DMS 273 (cell line): ENCODE data around the gene ASPN.

Experiments
- DNase-seq: peaks from one replicate; lab custom pipeline; 2025; ENCODE audit not compliant: unreplicated experiment; lab: John Stamatoyannopoulos, UW

The ASPN gene

DNA sequence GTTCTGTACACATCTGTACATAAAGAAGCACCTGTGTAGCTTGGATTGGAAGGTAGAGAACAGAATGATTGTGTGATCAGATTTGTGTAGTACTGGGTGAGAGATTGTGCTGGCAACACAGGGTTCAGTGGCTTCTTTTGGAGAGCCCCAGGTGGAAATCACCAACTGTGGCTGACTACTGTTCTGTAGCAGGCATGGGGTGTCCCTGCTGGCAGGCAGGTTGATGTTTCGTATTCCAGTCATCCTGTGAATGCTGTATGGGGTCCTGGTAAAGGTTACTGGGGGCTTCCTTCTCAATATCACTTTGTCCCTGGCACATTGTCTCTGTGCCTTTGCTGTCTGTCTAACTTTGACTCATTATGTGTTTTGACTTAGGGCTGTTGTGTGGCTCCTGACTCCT, 5.3 kb downstream of the ASPN start:
- DNase-seq = no peak

DNA sequence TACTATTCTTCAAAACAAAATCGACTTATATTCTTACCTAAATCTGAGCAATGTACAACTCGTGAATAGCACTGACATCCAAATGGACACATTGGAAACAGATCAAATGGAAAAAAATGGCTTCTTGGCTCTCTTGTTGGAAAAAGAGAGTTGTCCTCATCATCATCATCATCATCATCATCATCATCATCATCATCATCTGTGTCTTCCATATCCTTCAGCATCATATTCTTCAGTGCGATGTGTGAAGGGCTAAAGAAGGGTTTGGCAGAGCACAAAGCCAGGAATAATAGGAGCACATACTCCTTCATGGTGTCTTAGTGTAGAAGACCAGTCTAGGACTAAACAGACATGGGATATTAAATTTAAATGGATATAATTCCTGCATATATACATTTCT, 7.7 kb downstream of the ASPN start:
- no peak for DNase-seq

DNA sequence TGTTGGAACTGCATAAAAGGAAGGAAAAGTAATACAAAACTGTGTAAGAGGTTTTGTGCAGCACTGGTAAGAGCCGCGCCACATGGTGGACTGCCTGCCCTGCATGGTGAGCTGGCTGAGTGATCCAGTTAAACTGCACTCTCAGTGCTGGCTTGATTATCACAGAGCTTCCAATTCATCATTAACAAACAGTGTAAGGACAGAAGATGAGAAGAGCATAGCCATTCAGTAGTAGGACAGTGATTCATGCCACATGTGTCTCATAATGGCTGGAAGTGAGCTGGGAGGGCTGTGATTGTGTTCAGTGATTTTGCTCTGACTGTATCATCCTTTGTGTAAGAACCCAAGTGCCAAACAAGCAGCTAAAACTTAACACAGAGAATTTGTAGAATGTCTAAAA, 14.1 kb downstream of the ASPN start:
- no peak for DNase-seq

DNA sequence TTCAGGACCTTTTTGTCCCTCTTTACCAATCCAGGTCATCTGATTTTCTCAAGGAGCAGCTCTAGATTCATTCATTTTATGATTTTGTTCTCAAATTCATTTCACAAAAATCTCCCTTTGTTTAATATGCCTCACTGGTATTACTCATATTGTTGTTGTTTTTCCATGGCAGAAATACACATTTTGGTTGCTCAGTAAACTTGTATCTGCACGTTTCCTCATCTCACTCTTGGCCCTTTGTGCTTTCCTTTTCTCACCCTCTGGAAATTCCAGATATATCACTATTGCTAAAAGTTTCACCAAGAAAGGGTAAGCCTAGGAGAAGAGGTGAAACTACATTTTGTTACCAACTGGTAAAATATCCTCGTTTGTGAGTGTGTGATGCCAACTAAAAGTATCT, 14.8 kb downstream of the ASPN start:
- DNase-seq = no peak

DNA sequence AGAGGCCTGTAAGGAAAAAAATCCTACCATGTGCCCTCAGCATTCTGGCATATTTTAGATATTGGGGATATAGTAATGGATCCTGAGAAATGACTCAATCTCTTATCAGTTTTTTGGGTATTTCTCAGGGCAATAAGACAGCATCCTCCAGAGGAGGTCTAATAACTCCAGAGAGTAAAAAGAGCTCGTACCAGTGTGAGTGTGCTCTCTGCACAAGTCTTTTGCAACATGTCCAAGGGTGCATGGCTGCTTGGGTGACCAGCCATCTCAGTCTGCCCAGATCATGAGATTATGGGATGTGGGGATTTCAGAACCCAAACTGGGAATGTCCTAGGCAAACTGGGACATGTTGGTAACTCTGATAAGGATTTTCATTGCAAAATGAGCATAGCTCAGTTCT, 15.3 kb downstream of the ASPN start:
- no peak for DNase-seq

DNA sequence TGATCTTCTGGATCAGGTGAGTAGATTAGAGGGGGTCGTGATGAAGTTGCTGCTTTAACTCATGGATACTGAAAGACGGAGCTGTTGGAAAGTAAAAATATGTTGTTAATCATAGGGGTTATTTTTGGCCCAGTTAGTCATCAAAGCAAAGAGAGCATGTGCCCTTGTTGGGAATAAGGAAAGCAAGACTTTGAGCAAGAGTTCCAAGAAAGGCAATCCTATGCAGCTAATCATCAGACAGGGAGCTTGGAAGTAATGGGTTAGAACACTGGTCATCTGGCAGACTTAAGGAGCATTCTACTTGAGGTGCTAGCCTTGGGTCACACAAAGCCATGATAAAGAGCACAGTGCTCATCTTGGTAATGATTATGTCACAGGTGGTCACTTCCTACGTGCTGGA, 18.3 kb downstream of the ASPN start:
- no peak for DNase-seq

DNA sequence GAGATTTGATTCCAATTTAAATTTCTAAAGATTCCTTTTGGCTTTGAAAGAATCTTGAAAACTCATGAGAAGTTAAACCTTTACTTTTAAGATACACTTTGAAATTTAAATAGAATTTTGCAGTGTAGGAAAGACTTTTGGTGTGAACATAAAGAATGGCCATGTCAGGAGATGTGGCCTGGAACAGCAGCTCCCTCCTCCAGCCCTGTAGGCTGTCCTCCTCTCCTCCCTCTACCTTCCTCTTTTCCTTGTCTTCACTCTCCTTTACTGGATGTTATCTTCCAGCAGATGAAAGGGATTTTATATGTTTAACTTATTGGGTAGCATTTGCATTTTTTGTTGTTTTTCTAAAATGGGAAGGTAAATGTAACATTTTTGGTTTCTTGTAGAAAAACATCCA, 18.9 kb downstream of the ASPN start:
- DNase-seq = no peak

DNA sequence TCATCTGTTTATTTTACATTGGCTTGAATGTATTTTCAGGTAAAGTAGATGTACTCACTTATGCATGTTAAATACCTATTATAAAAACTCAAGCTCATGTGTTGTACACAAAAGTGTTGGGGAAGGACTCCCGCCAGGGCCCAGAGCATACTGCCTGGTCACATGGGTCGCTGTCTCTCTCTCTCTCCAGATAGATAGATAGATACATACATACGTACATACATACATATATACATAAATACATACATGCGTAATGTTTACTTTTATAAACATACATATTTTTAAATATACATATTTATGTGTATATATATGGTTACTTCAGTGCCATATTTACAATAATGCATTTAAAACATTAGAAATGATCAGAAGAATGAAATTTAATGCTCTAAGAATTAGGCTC, 24.7 kb downstream of the ASPN start:
- DNase-seq = no peak

DNA sequence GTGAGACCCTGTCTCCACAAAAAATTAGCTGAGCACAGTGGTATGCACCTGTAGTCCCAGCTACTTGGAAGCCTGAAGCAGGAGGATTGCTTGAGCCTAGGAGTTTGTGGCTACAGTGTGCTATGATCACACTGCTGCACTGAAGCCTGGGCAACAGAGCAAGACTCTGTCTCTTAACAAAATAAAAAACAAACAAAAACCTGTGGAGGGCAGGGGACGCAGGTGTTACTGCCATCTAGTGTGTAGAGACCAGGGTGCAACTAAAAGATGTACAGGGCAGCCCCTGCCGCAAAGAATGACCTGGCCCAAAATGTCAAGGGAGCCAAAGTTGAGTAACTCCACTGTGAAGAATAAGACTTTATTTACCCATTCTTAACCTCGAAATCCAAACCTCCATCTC, 27.1 kb downstream of the ASPN start:
- DNase-seq = no peak

DNA sequence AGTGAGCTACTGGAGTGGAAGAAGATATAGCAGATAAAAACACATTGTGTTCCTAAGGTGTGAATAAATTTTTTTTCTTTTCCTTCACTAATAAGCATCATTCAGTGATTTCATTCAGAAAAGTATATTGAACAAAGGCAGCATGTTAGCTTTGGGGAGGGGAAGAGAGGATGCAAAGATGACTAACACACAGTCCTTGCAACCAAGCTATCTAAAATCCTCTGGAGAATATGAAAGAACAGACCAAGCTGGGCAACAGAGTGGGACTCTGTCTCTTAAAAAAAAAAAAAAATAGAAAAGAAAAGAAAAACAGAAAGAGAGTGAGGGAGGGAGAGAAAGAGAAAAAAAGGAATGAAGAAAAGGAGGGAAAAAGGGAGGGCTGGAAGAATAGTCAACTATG, 35.8 kb downstream of the ASPN start:
- no peak for DNase-seq

DNA sequence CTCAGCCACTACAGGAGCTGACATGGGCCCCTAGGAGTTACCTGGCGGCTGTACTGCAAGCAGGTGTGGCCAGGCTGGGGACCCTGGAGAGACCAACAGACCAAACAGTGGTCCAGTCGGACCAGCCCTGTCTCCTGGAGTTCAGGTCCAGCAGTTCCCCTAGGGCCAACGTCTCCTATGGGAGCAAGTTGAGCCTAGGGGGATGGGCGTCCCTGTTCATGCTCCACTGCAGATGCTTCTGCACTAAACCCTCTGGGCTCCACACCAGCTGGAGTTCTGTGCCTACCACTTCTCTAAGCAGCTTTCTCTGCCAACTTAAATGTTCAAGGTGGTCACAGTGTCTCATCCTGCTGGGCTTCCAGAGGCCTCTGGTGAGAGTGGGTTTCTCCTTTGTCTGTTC, 37.5 kb downstream of the ASPN start:
- DNase-seq = peak; percentile 47

DNA sequence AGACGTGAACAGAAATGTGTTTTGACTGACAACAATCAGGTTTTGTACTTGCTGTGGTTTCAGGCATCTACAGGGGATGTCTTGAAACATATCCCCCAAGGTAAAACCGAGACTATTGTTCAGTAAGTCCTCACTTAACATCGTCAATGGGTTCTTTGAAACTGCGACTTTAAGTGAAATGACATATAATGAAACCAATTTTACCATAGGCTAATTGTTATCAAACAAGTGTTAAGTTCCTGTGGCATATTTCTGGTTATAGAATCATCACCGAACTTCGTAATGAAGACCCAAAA, 41.6 kb downstream of the ASPN start:
- DNase-seq = no peak

DNA sequence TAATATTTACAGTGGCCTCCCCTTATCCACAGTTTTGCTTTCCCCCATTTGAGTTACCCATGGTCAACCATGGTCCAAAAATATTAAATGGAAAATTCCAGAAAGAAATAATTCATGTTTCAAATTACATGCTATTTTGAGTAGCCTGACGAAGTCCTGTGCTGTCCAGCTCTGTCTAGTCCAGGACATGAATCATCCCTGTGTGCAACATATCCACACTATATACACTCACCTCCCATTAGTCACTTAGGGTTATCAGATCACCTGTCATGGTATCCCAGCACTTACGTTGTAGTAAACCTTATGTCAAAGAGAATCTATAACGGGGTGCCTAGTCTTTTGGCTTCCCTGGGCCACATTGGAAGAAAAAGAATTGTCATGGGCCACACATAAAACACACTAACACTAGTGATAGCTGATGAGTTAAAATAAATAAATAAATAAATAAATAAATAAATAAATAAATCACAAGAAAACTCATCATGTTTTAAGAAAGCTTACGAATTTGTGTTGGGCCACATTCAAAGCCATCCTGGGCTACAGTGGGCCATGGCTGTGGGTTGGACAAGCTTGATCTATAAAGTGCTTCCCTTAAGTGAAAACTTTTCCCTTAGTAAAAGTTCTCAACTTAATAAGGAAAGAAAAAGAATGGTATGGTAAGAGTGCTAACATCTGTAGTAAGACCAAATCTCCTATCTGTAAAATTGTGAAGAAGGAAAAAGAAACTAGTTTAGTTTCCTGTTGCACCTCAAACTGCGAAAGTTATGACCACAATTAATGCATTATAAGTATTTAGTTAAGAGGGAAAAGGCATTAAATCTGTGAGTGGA, 42.2 kb downstream of the ASPN start:
- no peak for DNase-seq

DNA sequence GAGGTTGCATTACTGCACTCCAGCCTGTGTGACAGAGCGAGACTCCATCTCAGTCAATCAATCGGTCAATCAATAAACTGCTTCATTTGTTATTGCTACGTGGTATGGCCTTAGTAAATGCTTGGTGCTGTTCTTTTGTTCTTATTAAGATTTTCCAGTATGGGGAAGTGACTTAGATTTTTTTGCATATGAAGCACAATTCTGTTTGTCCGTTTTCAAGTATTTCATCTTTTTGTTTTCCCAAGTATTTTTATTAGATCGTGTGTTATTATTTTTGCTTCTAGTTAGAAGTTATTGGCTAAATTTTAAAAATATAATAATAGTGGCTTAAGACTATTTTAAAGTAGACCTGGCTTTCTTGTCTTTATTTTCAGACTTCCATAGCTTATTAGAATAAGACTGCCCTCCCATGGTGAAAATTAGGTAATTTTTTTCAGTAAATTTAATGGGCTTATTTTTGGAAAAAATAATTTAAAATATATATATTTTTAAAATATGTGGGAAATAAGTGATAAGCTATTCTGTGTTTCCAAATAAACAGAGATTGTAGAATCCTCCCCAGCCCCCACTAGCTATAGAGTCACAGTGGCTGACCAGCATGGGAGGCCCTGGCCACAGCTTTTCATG, 43.3 kb downstream of the ASPN start:
- peak; percentile 11 for DNase-seq

DNA sequence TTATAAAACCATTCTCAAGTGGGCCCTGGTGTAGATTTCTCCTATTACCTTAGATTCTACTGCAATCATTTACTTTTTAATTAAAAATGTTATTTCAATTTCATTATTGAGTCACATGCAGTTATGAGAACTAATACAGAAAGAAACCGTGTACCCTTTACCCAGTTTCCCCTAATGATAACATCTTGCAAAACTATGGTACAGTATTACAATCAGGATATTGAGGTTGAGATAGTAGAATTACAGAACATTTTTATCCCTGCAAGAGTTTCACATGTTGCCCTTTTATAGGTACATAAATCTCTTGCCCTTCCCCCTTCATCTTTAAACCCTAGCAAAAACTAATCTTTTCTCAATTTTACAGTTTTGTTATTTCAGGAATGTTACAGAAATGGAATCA, 47.0 kb downstream of the ASPN start:
- DNase-seq = no peak

DNA sequence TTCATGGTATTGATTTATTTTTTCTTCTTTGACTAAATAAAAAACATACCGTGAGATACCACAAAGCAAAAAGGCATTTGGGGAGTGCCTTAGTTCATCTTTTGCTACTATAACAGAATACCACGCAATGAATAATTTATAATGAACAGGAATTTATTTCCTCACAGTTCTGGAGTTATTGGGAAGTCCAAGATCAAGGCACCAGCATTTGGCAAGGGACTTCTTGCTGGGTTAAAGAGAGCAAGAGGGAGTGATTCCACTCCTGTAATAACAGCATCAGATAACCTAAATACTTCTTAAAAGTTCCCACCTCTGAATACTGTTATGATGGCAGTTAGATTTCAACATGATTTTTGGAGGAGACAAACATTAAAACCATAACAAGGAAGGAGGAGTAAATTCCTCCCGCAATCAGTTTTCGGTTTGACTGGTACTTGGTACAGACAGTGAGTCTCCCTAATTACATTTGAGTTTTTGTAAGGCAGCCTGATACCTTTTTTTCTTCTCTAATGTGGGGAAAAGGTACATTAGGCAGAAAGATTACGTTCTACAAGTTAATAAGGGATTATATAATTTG, 49.2 kb downstream of the ASPN start:
- DNase-seq = no peak

DNA sequence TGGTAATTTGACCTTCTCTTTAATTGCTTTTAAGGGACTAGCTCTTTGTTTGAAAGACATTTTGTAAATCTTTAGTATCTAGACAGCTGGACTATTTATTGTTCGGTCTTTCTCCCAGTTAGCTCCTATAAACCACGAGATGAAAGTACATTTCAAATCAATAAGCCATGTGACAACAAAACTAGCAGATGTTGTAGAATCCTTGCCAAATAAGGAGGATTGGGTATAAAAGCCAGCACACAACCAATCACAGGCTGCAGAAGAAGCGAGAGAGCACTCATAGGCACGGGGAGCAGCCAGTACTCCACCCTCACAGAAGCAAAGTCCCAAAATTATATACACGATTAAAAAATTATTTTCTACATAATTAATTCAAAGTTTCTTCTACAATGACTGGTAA, 50.0 kb downstream of the ASPN start:
- no peak for DNase-seq

DNA sequence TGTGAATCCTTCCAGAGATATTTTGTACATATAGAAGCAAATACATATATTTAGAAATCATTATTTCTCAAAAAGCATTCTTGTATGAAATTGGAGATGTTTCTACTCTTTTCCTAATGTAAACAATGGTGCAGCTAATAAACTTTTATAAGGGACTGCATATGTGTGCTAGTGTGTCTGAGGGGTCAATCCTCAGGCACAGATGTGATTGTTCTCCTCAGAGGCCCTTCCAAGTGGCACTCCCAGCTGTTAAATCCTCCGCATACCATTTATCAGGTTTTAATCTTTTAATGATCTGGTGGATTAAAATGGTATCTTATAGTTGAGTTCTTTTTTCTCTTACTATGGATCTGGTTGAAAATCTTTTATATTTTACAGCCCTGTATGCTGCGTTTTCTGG, 52.5 kb downstream of the ASPN start:
- DNase-seq = no peak

DNA sequence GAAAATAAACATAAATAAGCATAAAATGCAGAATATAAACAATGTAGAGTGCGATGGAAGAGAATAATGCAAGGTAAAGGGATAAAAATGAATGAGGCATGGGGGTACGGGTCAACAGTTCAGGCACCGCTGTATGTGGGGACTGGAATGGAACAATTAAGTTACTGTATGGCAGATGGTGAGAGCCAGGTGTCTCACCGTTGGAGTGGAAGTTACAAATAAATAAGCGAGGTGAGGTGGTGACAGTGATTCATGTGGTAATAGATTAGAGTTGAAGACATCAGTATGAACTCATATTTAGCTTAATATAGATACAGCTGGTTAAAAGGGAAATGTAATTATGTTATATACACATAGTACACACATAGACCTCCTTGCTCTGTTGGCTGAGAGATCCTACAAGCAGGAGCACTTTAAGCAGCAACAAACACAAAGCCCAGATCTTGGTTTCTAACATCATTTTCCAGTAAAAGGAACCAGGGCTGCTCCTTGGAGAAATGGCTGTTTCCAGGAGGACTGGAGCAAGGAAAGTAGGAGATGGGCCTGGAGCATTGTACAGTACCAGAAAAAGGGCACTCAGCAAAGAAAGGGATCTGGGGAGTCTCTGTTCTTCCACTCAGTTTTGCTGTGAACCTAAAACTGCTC, 55.7 kb downstream of the ASPN start:
- peak; percentile 67 for DNase-seq

DNA sequence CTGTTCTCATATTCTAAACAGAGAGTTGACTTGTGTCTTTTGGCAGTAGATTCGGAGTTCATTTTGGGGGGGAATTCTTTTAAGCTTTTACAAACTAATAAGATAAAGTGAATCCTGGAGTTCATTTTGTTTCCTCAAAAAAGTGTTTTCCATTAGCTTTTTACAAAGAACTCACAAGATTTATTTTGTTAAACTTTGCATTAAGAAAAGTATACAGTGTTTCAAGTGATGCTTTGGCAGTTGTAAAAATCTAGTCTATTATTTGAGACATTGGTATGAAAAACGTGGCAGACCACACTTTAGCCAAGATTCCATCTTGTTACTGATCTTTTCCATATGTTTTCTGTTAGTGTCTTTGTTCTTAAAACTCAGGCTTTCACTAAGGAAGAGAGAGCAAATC, 56.8 kb downstream of the ASPN start:
- peak; percentile 6 for DNase-seq

DNA sequence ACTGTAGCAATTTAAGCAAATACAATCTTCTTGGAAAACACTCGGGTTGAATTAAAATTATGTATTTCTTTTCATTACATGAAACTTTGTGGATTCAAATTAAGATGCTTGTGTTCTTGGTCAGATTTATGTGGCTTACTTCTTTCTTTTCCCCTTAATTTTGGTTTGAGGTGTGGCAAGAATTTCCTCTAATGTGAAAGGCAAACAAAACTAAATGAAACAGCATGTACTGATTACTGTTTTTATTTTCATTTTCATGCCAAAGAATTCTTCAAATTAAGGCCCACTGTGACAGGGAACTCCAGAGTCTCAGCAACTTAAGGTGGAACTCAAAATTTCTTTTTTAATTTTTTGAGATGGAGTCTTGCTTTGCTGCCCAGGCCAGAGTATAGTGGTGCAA, 58.0 kb downstream of the ASPN start, which contains the start of gene OMD:
Gene OMD, minus strand, starts transcription at position 132 of the 400 bp plus-strand sequence. CDS start 6,913 bp downstream, outside the sequence.
- DNase-seq = no peak

DNA sequence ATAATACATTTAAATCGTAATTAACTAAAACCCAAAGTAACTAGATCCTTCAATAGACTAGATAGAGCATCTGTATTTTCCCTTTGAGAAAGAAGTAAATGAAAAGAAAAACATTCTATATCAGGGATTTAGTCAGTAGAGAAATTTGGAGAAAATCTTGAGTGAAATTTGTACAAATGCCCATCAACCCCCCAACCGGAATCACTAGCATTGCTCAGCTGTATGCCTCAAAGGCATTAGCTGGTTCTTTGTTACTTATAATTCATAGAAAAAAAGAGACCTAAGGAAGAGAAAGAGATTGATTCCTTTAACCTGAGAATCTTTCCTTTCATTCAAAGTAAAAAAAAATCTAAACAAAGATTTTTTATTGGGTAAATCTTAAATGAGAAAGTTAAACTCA, 58.7 kb downstream of the ASPN start:
- no peak for DNase-seq
